B cell (primary cell): ENCODE measurements around the gene AGBL4. TPM values are rescaled to one million over a fixed set of nuclear protein-coding genes. Genes with fewer than 3 reads are reported as not detected.

Experiments used
- ATAC-seq: fragments of 200-7000 bp; cut with Tn5 transposase; one replicate; pipeline ENCODE4 v1.10.0; 2021; ENCODE audit warnings: low read depth, mild to moderate bottlenecking, moderate number of reproducible peaks, moderate library complexity
- CTCF ChIA-PET: fragments of 350-600 bp; sonication (Branson Sonifier 250); formaldehyde crosslinking; loops from one replicate; lab custom pipeline; 2021; ENCODE audit warnings: antibody characterized with exemption, inconsistent platforms; lab: Charles Lee
- POLR2A ChIA-PET: fragments of 350-600 bp; sonication (Branson Sonifier 250); formaldehyde crosslinking; loops from one replicate; lab custom pipeline; 2021; ENCODE audit warnings: antibody characterized with exemption; lab: Charles Lee
- DNase-seq: peaks from one replicate; pipeline ENCODE4 v3.0.0; 2013
- H2AFZ ChIP-seq: 2 replicates; pipeline ENCODE4 v1.6.1; 2012; ENCODE audit warnings: mild to moderate bottlenecking, low read depth, low read length; ENCODE audit not compliant: insufficient read depth, poor library complexity, severe bottlenecking
- H3K27ac ChIP-seq, 2 donors: 1 replicate in 1 of 2; 2 replicates in 1 of 2; pipeline ENCODE4 v1.5.1; 2012 to 2013; ENCODE audit warnings: low read length in 2 of 2, mild to moderate bottlenecking in 2 of 2, moderate library complexity in 1 of 2
- H3K27me3 ChIP-seq, 4 experiments: fragments of 200-600 bp in 1 of 4; sonication (generic) in 1 of 4; replicated peaks in 1 of 4; 1 replicate in 2 of 4; 2 replicates in 2 of 4; pipeline versions ENCODE4 v1.6.1 to v1.7.0; 2013 to 2016; ENCODE audit warnings: low read length in 3 of 4, mild to moderate bottlenecking in 2 of 4, mixed read lengths in 1 of 4, moderate library complexity in 1 of 4; ENCODE audit not compliant: insufficient read depth in 4 of 4, control insufficient read depth in 3 of 4; ENCODE audit errors: control extremely low read depth in 1 of 4
- H3K36me3 ChIP-seq, 2 experiments: replicated peaks in 1 of 2; 1 replicate in 1 of 2; 2 replicates in 1 of 2; pipeline versions ENCODE4 v1.6.1 to v1.7.1; 2013; ENCODE audit warnings: low read length in 1 of 2; ENCODE audit not compliant: insufficient read depth in 2 of 2, control insufficient read depth in 1 of 2; ENCODE audit errors: control extremely low read depth in 1 of 2, extremely low read depth in 1 of 2
- H3K4me1 ChIP-seq, 2 donors: fragments of 200-600 bp in 1 of 2; sonication (generic) in 1 of 2; 1 replicate in 1 of 2; 2 replicates in 1 of 2; pipeline versions ENCODE4 v1.5.1 to v1.6.1; 2013 to 2017; ENCODE audit warnings: low read length in 2 of 2; ENCODE audit not compliant: control insufficient read depth in 2 of 2, insufficient read depth in 2 of 2
- H3K4me2 ChIP-seq: replicated peaks from 2 replicates; pipeline ENCODE3; 2012; ENCODE audit warnings: mild to moderate bottlenecking, low read depth, low read length; ENCODE audit not compliant: poor library complexity, severe bottlenecking
- H3K4me3 ChIP-seq, 5 experiments: fragments of 200-600 bp in 1 of 5; sonication (generic) in 1 of 5; 1 replicate in 3 of 5; 2 replicates in 2 of 5; pipeline versions ENCODE4 v1.5.1 to v1.7.0; 2011 to 2016; ENCODE audit warnings: low read length in 4 of 5, mild to moderate bottlenecking in 4 of 5, low read depth in 2 of 5, control low read depth in 1 of 5, moderate library complexity in 1 of 5; ENCODE audit not compliant: insufficient read depth in 1 of 5; ENCODE audit errors: control extremely low read depth in 1 of 5, extremely low read depth in 1 of 5
- H3K79me2 ChIP-seq: fragments of 200-600 bp; sonication (generic); one replicate; pipeline ENCODE4 v1.6.0; 2016; ENCODE audit warnings: low read length; ENCODE audit not compliant: control insufficient read depth, insufficient read depth
- H3K9ac ChIP-seq: fragments of 200-600 bp; sonication (generic); 2 replicates; pipeline ENCODE4 v1.6.1; 2017; ENCODE audit warnings: mild to moderate bottlenecking, low read length, moderate library complexity
- H3K9me3 ChIP-seq, 3 donors: one replicate each; pipeline versions ENCODE4 v1.6.1 to v1.7.1; 2013; ENCODE audit warnings: low read length in 2 of 3; ENCODE audit not compliant: control insufficient read depth in 2 of 3, insufficient read depth in 1 of 3; ENCODE audit errors: control extremely low read depth in 1 of 3
- H4K20me1 ChIP-seq: 2 replicates; pipeline ENCODE4 v1.6.0; 2012; ENCODE audit warnings: mild to moderate bottlenecking, low read length; ENCODE audit not compliant: insufficient read depth, control insufficient read depth, poor library complexity, severe bottlenecking
- H3K27ac Mint-ChIP-seq: one replicate; pipeline ENCODE4 v1.8.0; 2021; ENCODE audit warnings: mixed read lengths
- H3K27me3 Mint-ChIP-seq: one replicate; pipeline ENCODE4 v1.8.0; 2021; ENCODE audit warnings: mixed read lengths
- H3K4me1 Mint-ChIP-seq: one replicate; pipeline ENCODE4 v1.8.0; 2021; ENCODE audit warnings: mixed read lengths
- H3K4me3 Mint-ChIP-seq: one replicate; pipeline ENCODE4 v1.8.0; 2021; ENCODE audit warnings: mixed read lengths
- H3K9me3 Mint-ChIP-seq: one replicate; pipeline ENCODE4 v1.8.0; 2022; ENCODE audit warnings: mixed read lengths; ENCODE audit not compliant: insufficient read depth
- CTCF ChIP-seq: fragments of 200-600 bp; IDR thresholded peaks from one replicate; pipeline ENCODE4 v1.8.0; 2022; ENCODE audit warnings: antibody characterized with exemption, mild to moderate bottlenecking
- EZH2 ChIP-seq: IDR thresholded peaks from 2 replicates; pipeline ENCODE4 v1.6.1; 2012; ENCODE audit warnings: borderline replicate concordance, low read depth, mild to moderate bottlenecking, moderate library complexity, low read length; ENCODE audit not compliant: insufficient read depth, poor library complexity, severe bottlenecking
- WGBS: methylation state at CpG from one replicate; pipeline ENCODE4 v1.1.5; 2013; ENCODE audit warnings: missing lambda C conversion rate; ENCODE audit not compliant: insufficient coverage; 5-methylcytosine and 5-hydroxymethylcytosine counted together
- intact Hi-C: fragments of 100-400 bp; cut with micrococcal nuclease; formaldehyde crosslinking; loops from one replicate; pipeline ENCODE4 v1.10.0; 2022
- polyA plus RNA-seq: library from polyadenylated mRNA; depleted of rRNA; stranded (reverse); fragments of >200 nt; gene quantifications from 2 replicates; pipeline ENCODE4 v1.2.3, GENCODE V29; 2012
- total RNA-seq, 2 donors: library from RNA; stranded (reverse); fragments of 120-200 nt in 1 of 2; gene quantifications; 1 replicate in 1 of 2; 2 replicates in 1 of 2; pipeline versions ENCODE4 v1.2.3 to v1.2.4, GENCODE V29; 2013 to 2022

AGBL4 gene
- total and polyA plus RNA-seq, 2 donors (not counting 1 experiment from before 2014, with no cell fraction given) = 0.07 to 0.12 TPM

- peak overlapping the region in 1 of 5 experiments; percentile 47 for H3K4me3 ChIP-seq
- 71% methylated on average over 1 of the region's 1 CpG for WGBS
- H3K4me1 ChIP-seq = peaks cover 83% of the 10 kb centered on the region in 2 donors
- H3K79me2 ChIP-seq = peaks cover 5% of the 10 kb centered on the region
- no peaks in the 10 kb centered on the region for H3K27me3 ChIP-seq
- ATAC-seq = no peak
- H3K9me3 Mint-ChIP-seq = no peaks in the 10 kb centered on the region
- TF ChIP-seq EZH2 = no peak
- no peak for TF ChIP-seq CTCF
- H4K20me1 ChIP-seq = no peaks in the 10 kb centered on the region
- POLR2A ChIA-PET = interaction anchor here (1.0 to 1.4 kb wide), 2 partner anchors 10 to 17 kb away, joined by 4 to 5 read pairs; no protein-coding TSS in a partner anchor
- H3K9me3 ChIP-seq = no peaks in the 10 kb centered on the region
- H3K4me2 ChIP-seq = peak overlapping the region; percentile 65
- CTCF ChIA-PET = interaction anchor here (1.2 to 2.1 kb wide), 4 partner anchors 17 to 25 kb away, joined by 4 to 11 read pairs (median 6); no protein-coding TSS in a partner anchor
- no peaks in the 10 kb centered on the region for H3K36me3 ChIP-seq
- peak overlapping the region; percentile 31 for H3K9ac ChIP-seq
- intact Hi-C loops = loop anchor here (1.0 to 10.0 kb wide), 2 partner anchors 16 to 318 kb away; partner anchors contain the start of gene SPATA6
- peaks cover 84% of the 10 kb centered on the region for H3K4me1 Mint-ChIP-seq
- no peak for DNase-seq
- H2AFZ ChIP-seq = no peak overlapping the region
- peak overlapping the region; percentile 87 to 96 for H3K27ac ChIP-seq
- H3K4me3 Mint-ChIP-seq = peak overlapping the region; percentile 77
- H3K27me3 Mint-ChIP-seq = no peaks in the 10 kb centered on the region
- peak overlapping the region; percentile 92 for H3K27ac Mint-ChIP-seq
Measured at GRCh38 chr1:48792961-48793360, 1230.8 kb downstream of the AGBL4 start.

- Histone ChIP-seq H3K4me3 (peak overlapping the region in 1 of 5 experiments; percentile 17), H3K79me2 (peaks cover 5% of the 10 kb centered on the region), H3K27me3 (no peaks in the 10 kb centered on the region), H3K9ac (peak overlapping the region; percentile 27), H3K4me2 (peak overlapping the region; percentile 52), H3K9me3 (no peaks in the 10 kb centered on the region), H3K36me3 (no peaks in the 10 kb centered on the region), H3K4me1 (peaks cover 60 to 61% of the 10 kb centered on the region in 2 donors), H3K27ac (peak overlapping the region; percentile 79 to 85), H4K20me1 (no peaks in the 10 kb centered on the region), H2AFZ (peak overlapping the region; percentile 68)
- Mint-ChIP-seq H3K4me1 (peaks cover 66% of the 10 kb centered on the region), H3K4me3 (peak overlapping the region; percentile 81), H3K27me3 (no peaks in the 10 kb centered on the region), H3K9me3 (no peaks in the 10 kb centered on the region), H3K27ac (peak overlapping the region; percentile 95)
- intact Hi-C loops = loop anchor here (10.0 kb wide), 1 partner anchor 316 kb away; the partner anchor contains the start of gene SPATA6
- ChIA-PET POLR2A (interaction anchor here (1.0 kb wide), 1 partner anchor 9 kb away, joined by 3 read pairs; no protein-coding TSS in a partner anchor), CTCF (interaction anchor here (1.2 to 2.2 kb wide), 3 partner anchors 11 to 37 kb away, joined by 3 to 9 read pairs (median 9); partner anchors contain the start of gene BEND5)
- peak; percentile 30 for DNase-seq
- TF ChIP-seq CTCF = no peak
- TF ChIP-seq EZH2 = no peak
- ATAC-seq = no peak
Measured at GRCh38 chr1:48790397-48790796, 1233.4 kb downstream of the AGBL4 start.
